HEK293T (cell line): ENCODE measurements around the gene HK2.

Source experiments
- ARNT ChIP-seq: fragments of 450-650 bp; IDR thresholded peaks from 2 replicates; pipeline ENCODE4 v1.6.1; 2017; ENCODE audit warnings: mild to moderate bottlenecking
- BHLHE40 ChIP-seq: fragments of 450-650 bp; IDR thresholded peaks from 2 replicates; pipeline ENCODE4 v1.6.1; 2016; ENCODE audit warnings: mild to moderate bottlenecking, moderate library complexity, borderline replicate concordance
- FOXA1 ChIP-seq: fragments of 450-650 bp; IDR thresholded peaks from 2 replicates; pipeline ENCODE4 v1.6.1; 2016; ENCODE audit warnings: mild to moderate bottlenecking
- FOXM1 ChIP-seq: fragments of 450-650 bp; IDR thresholded peaks from 2 replicates; pipeline ENCODE4 v1.6.1; 2017; ENCODE audit warnings: mild to moderate bottlenecking, borderline replicate concordance
- HDGF ChIP-seq: fragments of 450-650 bp; IDR thresholded peaks from 2 replicates; pipeline ENCODE4 v1.6.1; 2017; ENCODE audit warnings: antibody characterized with exemption, borderline replicate concordance
- SP1 ChIP-seq: fragments of 450-650 bp; IDR thresholded peaks from 2 replicates; pipeline ENCODE4 v1.6.1; 2017
- SUZ12 ChIP-seq: fragments of 450-650 bp; IDR thresholded peaks from 2 replicates; pipeline ENCODE4 v1.6.1; 2016; ENCODE audit warnings: mild to moderate bottlenecking
- TARDBP ChIP-seq: fragments of 450-650 bp; IDR thresholded peaks from 2 replicates; pipeline ENCODE4 v1.6.1; 2016
- TF ChIP-seq, protein P1 (sequence below): fragments of 450-650 bp; IDR thresholded peaks from 2 replicates; pipeline ENCODE4 v1.6.1; 2016

DNA sequence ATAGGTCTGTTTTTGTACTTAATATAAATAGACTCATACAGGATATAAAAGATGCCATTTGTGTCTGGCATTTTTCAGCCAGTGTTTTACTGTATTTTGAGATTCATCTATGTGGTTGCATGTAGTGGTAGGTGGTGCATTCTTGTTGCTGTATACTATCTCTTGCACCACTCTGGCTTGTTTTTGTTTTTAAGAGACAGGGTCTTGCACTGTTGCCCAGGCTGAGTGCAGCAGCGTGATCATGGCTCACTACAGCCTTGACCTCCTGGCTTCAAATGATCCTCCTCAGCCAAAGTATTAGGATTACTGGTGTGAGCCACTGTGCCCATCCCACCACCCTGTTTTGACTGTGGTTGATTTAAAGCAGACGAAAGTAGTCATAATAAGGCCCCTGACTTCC, 12.6 kb downstream of the HK2 start:
- TF ChIP-seq FOXM1 (no peak), SP1 (no peak), ARNT (no peak), FOXA1 (no peak), TARDBP (no peak), BHLHE40 (no peak), HDGF (no peak), SUZ12 (no peak)
- TF ChIP-seq, protein P1, sequence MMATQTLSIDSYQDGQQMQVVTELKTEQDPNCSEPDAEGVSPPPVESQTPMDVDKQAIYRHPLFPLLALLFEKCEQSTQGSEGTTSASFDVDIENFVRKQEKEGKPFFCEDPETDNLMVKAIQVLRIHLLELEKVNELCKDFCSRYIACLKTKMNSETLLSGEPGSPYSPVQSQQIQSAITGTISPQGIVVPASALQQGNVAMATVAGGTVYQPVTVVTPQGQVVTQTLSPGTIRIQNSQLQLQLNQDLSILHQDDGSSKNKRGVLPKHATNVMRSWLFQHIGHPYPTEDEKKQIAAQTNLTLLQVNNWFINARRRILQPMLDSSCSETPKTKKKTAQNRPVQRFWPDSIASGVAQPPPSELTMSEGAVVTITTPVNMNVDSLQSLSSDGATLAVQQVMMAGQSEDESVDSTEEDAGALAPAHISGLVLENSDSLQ, result no peak
